Stimulated activated CD4-positive, alpha-beta T cell treated with anti-CD3 and anti-CD28 coated beads, Interleukin-12 subunit alpha, Interleukin-12 subunit beta, amount 100 ng/mL, for 24 hours (primary cell): ENCODE measurements around the gene SNTG2.
"Not testable (repeated sequence)": the region's sequence is repeated elsewhere in the genome, so short reads cannot be mapped to it uniquely, and the experiment has no call there.

Experiments
- DNase-seq, 2 experiments: peaks; one replicate each; pipeline ENCODE4 v3.0.0-alpha.2; 2020; ENCODE audit warnings: low read depth in 2 of 2

Gene SNTG2

GRCh38 chr2:1374287-1374686, 423.6 kb downstream of the SNTG2 start:
- DNase-seq: no peak

- DNase-seq: no peak
Observed at GRCh38 chr2:1375794-1376193, 425.1 kb downstream of the SNTG2 start.

- DNase-seq: no peak
Observed at GRCh38 chr2:1377473-1377872, 426.8 kb downstream of the SNTG2 start.

DNA sequence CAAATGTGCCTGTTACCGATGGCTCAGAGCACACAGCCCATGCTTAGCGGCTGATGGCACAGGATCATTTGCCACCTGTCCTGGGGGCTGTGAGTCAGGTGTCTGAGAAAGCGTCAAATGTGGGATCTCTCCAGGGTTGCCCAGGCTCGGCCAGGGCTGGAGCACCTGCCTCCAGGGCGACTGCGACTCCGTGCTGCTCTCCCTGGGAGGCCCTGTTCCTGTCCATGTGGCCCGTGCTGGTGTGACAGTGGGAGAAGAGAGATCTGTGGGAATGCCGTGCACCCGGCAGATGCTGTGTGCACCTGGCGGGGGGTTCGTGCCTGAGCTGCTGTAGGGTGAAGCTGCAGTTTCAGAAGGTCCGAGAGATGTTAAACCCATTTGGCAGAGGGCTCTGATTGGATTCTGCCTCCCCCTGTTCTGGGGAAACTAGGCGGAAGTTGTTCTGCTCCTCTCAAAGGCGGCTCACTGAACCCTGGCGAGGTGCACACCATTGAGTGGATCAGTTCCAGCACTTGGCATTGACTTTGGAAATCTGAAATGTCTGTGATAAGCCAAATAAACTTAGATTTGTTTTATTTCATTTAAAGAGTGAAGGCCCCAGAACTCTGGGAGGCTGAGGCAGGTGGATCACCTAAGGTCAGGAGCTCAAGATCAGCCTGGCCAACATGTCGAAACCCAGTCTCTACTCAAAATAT, 428.0 kb downstream of the SNTG2 start:
- DNase-seq: no peak

GRCh38 chr2:1381644-1382043, 431.0 kb downstream of the SNTG2 start:
- no peak for DNase-seq

DNA sequence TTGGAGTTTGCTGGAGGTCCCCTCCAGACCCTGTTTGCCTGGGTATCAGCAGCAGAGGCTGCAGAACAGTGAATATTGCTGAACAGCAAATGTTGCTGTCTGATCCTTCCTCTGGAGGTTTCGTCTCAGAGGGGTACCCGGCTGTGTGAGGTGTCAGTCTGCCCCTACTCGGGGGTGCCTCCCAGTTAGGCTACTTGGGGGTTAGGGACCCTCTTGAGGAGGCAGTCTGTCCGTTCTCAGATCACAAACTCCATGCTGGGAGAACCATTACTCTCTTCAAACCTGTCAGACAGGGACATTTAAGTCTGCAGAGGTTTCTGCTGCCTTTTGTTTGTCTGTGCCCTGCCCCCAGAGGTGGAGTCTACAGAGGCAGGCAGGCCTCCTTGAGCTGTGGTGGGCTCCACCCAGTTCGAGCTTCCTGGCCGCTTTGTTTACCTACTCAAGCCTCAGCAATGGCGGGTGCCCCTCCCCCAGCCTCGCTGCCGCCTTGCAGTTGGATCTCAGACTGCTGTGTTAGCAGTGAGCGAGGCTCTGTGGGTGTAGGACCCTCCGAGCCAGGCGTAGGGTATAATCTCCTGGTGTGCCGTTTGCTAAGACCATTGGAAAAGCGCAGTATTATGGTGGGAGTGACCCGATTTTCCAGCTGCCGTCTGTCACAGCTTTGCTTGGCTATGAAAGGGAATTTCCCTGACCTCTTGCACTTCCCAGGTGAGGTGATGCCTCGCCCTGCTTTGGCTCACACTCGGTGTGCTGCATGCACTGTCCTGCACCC, 437.5 kb downstream of the SNTG2 start:
- DNase-seq: not testable (repeated sequence)

DNA sequence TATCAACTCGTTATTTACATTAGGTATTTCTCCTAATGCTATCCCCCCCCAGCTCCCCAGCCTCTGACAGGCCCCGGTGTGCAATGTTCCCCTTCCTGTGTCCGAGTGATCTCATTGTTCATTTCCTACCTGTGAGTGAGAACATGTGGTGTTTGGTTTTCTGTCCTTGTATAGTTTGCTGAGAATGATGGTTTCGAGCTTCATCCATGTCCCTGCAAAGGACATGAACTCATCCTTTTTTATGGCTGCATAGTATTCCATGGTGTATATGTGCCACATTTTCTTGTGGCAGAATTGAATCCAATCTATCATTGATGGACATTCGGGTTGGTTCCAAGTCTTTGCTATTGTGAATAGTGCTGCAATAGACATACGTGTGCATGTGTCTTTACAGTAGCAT, 439.5 kb downstream of the SNTG2 start:
- not testable (repeated sequence) for DNase-seq

DNA sequence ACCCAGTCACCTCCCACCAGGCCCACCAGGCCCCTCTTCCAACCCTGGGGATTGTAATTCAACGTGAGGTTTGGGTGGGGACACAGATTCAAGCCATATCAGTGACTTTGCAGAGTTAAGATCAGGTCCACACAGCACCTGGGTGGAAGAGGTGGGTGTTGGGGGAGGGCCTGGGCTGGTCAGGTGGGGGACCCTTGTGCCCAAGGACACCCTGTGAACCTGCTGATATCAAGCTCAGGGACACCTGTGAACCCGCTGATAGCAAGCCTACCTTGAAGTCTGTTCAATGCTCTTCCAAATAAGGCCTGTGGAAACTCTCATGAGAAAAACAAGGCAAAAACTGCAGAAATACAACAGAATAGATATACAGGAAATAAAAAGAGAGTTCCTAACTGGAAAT, 442.7 kb downstream of the SNTG2 start:
- no peak for DNase-seq

DNA sequence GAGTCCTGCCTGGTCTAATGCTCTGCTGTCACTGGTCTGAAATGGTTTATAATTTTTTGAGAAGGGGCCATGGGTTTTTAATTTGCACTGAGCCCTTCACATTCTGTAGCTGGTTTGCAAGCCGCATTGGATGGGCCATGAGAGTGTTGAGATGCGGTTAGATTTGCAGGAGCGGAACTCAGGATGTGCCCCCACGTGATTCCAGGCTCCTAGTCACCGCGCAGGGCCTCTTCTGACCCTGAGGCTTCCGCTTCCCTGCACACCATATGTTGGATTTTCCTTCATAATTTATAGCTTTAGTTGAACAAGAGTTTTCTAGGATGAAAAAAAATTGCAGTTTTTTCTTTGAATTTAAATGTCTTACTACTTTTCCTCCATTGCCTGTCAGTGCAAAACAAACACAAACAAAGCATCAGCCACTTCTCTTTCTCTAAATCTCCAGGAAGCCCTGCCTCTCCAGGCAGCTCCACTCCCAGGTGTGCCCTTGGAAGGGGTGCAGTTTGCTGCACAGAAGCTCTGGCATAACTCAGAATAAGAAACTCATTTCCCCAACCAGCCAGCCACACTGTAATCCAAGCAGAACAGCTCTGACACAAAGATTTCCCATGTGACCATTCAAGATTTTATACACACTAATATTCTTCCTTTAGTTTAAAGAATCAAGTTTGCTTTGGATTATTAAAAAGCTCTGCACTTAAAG, 444.2 kb downstream of the SNTG2 start:
- no peak for DNase-seq

GRCh38 chr2:1397350-1397749, 446.7 kb downstream of the SNTG2 start:
- no peak for DNase-seq

- no peak for DNase-seq
Observed at GRCh38 chr2:1398191-1398590, 447.5 kb downstream of the SNTG2 start.

DNA sequence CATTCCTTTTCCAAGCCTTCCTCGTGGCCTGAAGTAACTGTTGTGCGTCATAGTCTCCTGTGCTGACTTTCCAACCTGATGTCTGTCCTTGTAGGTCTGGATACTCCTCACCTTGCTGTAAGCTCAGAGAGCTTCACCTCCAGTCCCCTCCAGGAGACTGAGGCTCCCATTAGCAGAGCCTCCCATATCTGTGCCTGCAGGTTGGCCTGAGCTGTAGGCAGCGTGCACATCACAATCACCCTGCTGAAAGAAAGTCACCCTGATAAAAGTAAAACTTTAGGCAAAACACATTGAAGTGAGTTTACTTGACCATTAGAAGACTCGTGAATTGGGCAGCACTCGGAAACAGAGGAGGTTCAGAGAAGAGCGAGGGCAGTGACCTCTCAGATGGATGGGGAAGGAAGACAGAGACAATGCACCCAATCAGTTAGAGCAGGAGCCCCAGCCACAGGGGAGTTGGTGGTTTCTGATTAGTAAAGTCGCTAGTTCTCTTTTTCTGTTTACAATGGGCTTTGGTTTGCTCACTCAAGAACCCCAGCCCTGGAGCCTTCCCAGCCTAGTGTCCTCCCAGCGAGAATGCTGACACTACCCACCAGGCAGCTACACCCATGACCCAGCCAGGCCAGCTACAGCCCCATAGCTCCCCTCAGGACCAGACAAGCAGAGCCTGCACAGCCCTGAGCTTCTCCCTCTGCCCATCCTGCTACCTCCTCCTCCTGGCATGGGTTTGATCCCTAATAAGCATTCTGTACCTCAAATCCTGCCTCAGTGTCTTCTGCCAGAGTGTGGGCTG, 450.5 kb downstream of the SNTG2 start:
- DNase-seq: no peak

DNA sequence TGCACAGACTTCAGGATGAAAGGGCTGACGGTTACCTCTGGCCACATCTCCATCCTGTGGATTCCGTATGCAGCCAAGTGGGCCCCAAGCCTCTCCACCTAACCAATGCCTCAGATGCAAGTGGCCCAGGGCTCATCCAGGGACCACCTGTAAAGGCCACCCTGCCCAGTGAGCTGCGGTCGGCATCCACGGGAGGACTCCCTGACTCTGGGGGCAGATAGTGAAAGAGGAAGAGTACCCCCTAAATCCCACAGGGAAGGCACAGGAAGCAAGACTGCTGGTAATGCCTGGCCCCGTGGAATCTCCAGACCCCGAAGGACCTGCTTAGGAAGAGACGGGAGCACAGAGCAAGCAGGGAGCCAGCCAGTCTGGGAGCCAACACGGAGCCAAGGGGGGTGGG, 451.4 kb downstream of the SNTG2 start:
- DNase-seq: no peak

GRCh38 chr2:1403565-1403964, 452.9 kb downstream of the SNTG2 start:
- DNase-seq: no peak

GRCh38 chr2:1405124-1405523, 454.5 kb downstream of the SNTG2 start:
- DNase-seq: no peak

- DNase-seq: no peak
Observed at GRCh38 chr2:1405967-1406366, 455.3 kb downstream of the SNTG2 start.

GRCh38 chr2:1406434-1406833, 455.8 kb downstream of the SNTG2 start:
- DNase-seq: no peak

DNA sequence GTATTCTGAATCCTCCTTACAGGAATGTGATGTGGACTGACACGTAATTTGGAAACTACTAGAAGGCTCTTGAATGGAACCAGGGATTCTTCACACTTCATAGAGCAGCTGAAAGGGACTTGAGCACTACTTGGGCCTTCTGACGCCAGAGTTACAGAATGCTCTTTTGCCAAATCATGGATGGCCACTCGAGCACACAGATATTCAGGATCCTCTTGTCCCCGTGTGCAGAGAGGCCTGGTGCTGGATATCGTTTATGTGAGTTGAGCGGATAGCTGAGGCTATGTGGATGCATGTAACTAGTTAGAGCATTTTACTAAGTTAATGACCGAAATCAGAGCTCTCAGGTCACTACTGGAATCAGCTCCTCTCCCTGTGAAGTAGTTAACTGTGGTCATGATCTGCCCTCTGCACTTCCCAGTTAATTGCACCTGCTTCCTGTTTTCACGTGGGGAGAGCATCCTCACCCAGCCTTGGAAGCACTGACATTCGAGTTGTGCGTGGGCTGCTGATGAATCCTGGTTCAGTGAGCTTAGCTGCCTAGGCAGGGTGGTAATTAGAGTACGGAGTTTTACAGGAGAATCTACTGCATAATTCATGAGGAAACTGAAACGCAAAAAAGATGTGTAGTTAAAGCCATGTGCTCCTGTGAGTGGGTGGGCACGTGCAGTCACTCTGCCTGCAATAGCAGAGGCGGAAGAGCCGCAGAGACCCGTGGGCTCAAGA, 457.5 kb downstream of the SNTG2 start:
- DNase-seq: no peak

DNA sequence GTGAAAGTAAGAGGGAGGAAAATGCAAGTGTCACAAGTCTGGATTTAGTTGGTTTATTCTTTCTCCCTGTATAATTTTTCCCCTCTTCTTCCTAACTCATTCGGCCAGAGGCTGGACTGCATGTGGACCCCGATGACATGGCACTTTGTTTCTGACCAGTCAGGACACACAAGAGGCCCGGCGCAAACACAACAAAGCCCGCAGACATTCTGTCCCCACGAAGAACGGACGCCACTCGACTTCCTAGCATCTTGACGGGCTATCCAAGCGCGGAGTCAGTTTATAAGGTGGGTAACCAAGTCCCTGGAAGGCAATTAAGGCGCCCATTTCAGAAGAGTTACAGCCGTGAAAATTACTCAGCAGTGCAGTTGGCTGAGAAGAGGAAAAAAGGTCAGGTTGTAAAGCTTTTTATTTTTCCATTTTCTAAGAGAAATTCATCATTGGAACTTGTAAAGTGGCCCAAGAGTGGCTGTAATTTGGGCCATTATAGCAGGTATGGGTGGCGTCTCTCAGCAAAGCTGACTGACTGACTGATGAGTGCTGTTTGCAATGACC, 462.6 kb downstream of the SNTG2 start, which contains the start of gene TPO:
TPO (plus strand) TSS at position 308 of the 555 bp plus-strand sequence. CDS start 946 bp downstream, outside the sequence.
- DNase-seq: no peak

DNA sequence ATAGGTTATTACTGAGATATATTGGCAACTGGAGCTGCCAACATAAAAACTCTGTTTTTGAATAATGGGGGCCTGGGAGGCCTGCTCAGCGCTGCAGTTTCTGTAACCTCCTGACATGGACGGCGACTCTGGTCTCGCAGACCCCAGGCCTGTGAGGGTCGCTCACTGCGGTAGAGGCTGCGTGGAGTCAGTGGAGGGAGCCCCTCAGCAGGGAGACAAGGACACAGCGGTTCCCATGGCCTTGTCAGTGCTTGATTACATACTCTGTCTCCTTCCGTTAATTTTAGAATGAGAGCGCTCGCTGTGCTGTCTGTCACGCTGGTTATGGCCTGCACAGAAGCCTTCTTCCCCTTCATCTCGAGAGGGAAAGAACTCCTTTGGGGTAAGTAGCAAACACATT, 463.5 kb downstream of the SNTG2 start:
- DNase-seq: no peak

DNA sequence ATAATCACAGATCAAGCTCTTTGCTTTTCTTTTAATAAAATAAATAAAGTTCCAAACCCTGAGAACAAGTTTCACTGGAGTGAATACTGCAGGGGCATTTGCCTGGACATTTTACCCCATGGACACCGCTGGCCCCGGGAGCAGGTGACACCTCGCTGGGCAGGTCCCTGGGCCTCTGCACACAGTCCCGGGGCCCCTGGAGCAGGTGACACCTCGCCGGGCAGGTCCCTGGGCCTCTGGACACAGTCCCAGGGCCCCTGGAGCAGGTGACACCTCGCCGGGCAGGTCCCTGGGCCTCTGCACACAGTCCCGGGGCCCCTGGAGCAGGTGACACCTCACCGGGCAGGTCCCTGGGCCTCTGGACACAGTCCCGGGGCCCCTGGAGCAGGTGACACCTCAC, 464.3 kb downstream of the SNTG2 start:
- not testable (repeated sequence) for DNase-seq
